GDM1 (cell line): ENCODE measurements around the gene SH3BGRL.
A peak's percentile ranks its signal among the peaks of the same experiment; 100 is the strongest.

Experiments
- DNase-seq: peaks from one replicate; lab custom pipeline; 2025; lab: John Stamatoyannopoulos, UW

SH3BGRL gene

GRCh38 chrX:81201671-81202455 is at the start of gene SH3BGRL, which contains the start of gene HMGN5:
Gene SH3BGRL, plus strand, starts transcription at chrX:81202102. Its CDS starts 99 bp downstream, at chrX:81202201.
Gene HMGN5, minus strand, starts transcription at chrX:81201913. Its CDS starts 80,364 bp downstream, at chrX:81121549.
- peak; percentile 74 for DNase-seq

GRCh38 chrX:81168391-81168790 is 33.5 kb upstream of the SH3BGRL start:
- DNase-seq, result no peak

DNA sequence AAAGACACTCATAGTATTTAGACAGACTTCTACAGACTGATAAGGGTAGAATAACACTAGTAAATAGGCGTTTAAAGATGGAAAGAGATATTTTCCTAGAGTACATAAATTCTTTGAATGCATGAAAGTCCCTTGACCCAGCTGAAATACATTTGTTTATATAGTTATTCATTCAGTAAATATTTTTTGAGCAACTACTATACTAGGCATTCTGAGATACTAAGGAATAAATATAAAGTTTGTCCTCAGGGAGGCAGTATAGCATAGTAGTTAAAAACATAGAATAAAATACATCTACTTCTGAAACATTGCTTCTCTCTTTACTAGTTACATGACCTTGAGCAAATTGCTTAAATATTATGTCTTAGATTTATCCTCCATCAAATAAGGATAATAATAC is 27.6 kb upstream of the SH3BGRL start:
- DNase-seq, result no peak

- no peak for DNase-seq
Measured at GRCh38 chrX:81195259-81195658, 6.6 kb upstream of the SH3BGRL start.

DNA sequence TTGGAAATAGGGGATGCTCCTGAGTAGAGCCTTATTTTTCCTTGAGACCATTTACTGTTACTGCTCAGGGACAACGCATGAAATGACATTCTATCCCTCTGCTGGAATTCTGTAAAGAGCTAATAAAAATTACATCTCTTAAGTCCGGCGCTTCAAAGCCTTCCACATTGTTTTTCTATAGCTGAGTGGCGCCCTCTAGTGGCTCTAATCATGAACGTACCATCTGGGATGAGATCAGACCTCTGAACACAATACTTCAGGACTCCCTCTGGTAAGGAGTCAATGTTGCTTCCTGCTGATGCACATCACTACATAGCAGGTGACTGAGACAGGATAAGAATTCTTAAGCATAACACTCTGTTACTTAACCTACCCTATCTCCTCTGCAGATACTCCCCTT is 6.2 kb upstream of the SH3BGRL start:
- peak; percentile 20 for DNase-seq

- DNase-seq, result no peak
Measured at GRCh38 chrX:81201071-81201470, 831 bp upstream of the SH3BGRL start.

GRCh38 chrX:81202456-81202819 is 536 bp downstream of the SH3BGRL start:
- DNase-seq, result no peak

DNA sequence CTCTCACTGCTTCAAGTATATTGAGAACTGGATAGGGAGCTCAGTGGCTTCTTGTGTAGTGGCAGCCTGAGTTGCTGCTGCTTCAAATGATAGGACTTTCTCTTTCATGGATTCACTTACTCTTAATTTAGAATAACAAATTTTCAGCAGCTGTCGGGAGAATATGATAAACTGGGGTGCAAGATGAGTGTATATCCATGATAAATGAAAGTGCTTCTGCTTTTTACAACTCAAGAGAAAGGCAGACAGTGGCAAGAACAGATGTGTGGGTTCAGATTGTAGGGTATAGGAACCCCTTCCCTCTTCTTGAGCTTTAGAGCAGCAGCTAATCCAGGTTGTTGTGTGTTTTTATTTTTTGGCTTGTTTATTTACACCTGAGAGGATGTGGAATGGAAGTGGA is 1.0 kb downstream of the SH3BGRL start:
- no peak for DNase-seq

- DNase-seq, result no peak
Measured at GRCh38 chrX:81205551-81205950, 3.6 kb downstream of the SH3BGRL start.

GRCh38 chrX:81206476-81206875 is 4.6 kb downstream of the SH3BGRL start:
- DNase-seq, result no peak

DNA sequence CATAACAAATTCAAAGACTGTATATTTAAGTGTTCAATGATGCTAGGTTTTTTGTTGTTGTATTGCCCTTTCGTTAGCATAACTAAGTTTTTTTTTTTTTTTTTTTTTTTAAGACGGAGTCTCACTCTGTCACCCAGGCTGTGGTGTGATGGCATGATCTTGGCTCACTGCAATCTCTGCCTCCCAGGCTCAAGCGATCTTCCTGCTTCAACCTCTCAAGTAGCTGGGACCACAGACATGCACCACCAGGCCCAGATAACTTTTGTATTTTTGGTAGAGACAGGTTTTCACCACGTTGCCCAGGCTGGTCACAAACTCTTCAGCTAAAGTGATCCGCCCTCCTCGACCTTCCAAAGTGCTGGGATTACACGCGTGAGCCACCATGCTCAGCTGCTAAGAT is 7.0 kb downstream of the SH3BGRL start:
- no peak for DNase-seq

- DNase-seq, result no peak
Measured at GRCh38 chrX:81215685-81216084, 13.8 kb downstream of the SH3BGRL start.

GRCh38 chrX:81229229-81229628 is 27.3 kb downstream of the SH3BGRL start:
- no peak for DNase-seq

GRCh38 chrX:81229901-81230300 is 28.0 kb downstream of the SH3BGRL start:
- DNase-seq, result no peak

GRCh38 chrX:81231476-81231875 is 29.6 kb downstream of the SH3BGRL start:
- DNase-seq, result no peak

- no peak for DNase-seq
Measured at GRCh38 chrX:81232218-81232617, 30.3 kb downstream of the SH3BGRL start.

DNA sequence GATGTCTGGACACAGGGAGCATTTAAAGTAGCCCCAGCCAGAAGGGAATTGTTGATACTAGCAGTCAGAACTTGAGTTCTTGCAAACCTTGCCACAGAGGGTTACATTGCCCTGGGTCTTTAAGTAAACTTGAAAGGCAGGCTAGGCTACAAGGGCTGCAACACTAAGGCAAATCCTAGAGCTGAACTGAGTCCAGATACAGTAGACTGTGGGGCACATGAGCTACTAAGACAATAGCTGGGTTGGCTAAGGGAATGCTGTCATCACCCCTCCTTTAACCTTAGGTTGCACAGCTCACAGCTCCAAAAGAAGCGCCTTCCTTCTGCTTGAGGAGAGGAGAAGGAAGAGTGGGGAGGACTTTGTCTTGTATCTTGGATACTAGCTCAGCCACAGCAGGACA is 35.6 kb downstream of the SH3BGRL start:
- no peak for DNase-seq

- DNase-seq, result no peak
Measured at GRCh38 chrX:81238166-81238565, 36.3 kb downstream of the SH3BGRL start.

DNA sequence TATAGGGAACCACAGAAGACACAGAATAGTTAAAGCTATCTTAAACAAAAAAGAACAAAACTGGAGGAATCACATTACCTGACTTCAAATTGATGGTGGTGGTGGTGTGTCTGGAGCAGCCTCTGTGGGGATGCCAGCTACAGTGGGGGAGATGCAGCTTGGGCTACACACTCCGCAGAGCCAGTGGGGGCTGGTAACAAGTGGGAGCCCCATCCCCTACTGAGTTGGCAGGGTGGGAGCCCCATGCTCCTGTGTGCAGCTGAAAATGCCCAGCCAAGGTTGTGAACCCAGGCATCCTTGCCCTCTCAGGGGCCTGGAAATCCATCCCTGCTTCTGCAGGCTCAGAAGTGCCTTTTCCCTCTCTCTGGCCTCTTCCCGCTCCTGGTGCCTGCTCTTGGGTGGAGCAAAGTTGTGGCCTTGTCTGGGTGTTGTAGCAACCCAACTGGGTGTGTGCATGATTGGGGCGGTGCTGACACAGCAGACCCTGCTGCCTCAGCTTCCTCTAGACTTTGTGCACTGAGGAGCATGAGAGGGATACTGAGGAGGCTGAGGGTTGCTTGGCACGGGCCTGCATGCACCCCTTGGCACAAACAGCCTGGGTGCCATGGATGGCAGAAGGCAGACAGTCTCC is 38.9 kb downstream of the SH3BGRL start:
- DNase-seq, result no peak

DNA sequence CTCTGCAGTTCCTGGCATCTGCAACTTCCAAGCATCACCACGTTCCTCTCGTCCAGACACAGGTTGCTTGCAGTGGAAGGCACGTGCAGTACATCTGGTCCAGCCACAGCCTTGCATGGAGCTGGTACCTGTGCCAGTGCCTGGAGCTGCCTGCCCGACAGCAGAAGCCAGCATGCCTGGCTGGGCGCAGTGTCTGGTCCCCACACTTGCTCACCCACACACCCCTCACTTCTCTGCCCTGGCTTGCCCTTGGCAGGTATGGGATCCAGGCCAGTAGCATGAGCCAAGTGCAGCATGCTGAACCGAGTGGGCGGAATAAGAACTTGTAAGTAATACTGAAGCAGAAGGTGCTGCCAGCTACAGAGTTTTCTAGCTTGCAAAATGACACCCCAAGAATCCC is 39.9 kb downstream of the SH3BGRL start:
- DNase-seq, result no peak

DNA sequence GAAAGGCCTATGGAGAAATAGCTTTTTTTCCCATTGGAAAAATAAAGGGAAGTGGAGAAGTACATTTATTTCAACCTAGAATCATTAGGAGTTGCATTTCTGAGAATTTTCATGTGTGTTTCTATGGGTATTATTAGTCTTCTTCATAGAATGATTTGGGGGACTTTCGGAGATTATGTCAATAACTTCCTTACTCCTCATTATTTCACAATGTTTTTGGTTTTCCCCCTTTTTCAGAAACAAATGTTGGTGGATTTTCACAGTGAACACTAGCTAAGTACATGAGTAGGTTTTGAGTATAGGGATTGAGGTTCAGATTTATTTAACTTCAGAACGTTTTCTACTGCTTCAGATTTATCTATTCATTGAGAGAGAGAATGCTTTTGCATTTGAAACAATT is 54.0 kb downstream of the SH3BGRL start:
- no peak for DNase-seq

GRCh38 chrX:81257817-81258216 is 55.9 kb downstream of the SH3BGRL start:
- DNase-seq, result no peak

DNA sequence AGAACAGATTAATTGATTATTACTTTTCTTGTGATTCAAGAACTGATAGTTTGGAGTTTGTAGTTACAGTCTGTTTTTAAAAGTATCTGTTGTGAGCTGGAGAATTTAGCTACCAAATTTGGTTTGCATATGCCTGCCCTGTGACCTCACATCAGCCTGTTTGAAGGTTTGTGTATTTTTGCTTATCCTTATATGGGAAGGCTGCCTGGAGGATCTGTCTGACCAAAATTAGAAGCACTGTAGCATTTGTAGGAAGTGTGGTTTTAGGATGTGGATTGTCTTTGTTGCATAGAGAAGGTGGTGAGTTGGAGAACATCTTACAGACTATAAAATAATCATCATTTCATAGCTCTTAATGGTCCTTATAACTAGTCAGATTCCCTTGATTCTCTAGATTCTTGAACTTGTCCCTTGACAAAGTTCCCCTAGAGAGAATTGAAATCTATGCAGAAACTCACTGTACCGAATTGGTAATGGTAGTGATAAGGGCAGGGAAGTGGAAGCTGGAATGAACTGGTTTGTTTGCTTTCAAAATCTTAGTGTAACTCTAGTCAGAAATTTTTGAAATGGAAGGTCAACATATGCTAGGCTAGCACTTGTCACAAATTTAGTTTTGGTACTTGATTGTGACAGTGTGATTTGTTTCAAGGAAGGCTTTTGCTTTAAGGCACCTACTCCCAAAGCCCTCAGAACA is 57.3 kb downstream of the SH3BGRL start:
- DNase-seq, result peak; percentile 2
